OCI-LY3 (cell line): ENCODE data around the gene ZNF318.

Experiments used
- EZH2phosphoT487 ChIP-seq: fragments of 200-600 bp; shearing (Covaris generic); IDR thresholded peaks from 2 replicates; pipeline ENCODE4 v1.6.1; 2018; ENCODE audit warnings: antibody characterized with exemption, mixed run types, low read depth
- TF ChIP-seq, protein P1 (sequence below): fragments of 200-600, 300-600 bp; sonication (generic); IDR thresholded peaks from 2 replicates; pipeline ENCODE4 v1.5.1; 2014; ENCODE audit warnings: antibody characterized with exemption, low read length, low read depth

GRCh38 chr6:43393602-43394001, 24.2 kb upstream of the ZNF318 start:
- TF ChIP-seq, protein P1, sequence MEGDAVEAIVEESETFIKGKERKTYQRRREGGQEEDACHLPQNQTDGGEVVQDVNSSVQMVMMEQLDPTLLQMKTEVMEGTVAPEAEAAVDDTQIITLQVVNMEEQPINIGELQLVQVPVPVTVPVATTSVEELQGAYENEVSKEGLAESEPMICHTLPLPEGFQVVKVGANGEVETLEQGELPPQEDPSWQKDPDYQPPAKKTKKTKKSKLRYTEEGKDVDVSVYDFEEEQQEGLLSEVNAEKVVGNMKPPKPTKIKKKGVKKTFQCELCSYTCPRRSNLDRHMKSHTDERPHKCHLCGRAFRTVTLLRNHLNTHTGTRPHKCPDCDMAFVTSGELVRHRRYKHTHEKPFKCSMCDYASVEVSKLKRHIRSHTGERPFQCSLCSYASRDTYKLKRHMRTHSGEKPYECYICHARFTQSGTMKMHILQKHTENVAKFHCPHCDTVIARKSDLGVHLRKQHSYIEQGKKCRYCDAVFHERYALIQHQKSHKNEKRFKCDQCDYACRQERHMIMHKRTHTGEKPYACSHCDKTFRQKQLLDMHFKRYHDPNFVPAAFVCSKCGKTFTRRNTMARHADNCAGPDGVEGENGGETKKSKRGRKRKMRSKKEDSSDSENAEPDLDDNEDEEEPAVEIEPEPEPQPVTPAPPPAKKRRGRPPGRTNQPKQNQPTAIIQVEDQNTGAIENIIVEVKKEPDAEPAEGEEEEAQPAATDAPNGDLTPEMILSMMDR = no peak
- no peak for TF ChIP-seq EZH2phosphoT487
